Spleen (tissue), 7 donors: ENCODE data around the gene STAT5A.

Source experiments
- POLR2A ChIP-seq, 3 donors: fragments of 450-650 bp; IDR thresholded peaks; one replicate each; pipeline ENCODE4 v1.5.1; 2017; ENCODE audit warnings: antibody characterized with exemption in 3 of 3, mild to moderate bottlenecking in 1 of 3
- POLR2AphosphoS5 ChIP-seq, 3 donors: sonication (generic); formaldehyde crosslinking; IDR thresholded peaks; one replicate each; pipeline ENCODE4 v1.5.1; 2017; ENCODE audit warnings: antibody characterized with exemption in 3 of 3
- TF ChIP-seq, protein P1 (sequence below), 11 experiments: fragments of 200-600 bp in 7 of 11; fragments of 450-650 bp in 4 of 11; sonication (generic) in 4 of 11; IDR thresholded peaks in 8 of 11; conservative IDR thresholded peaks in 3 of 11; 1 replicate in 7 of 11; 2 replicates in 4 of 11; pipeline versions ENCODE4 v1.4.0 to v1.8.0; 2016 to 2021; ENCODE audit warnings: antibody characterized with exemption in 11 of 11, inconsistent platforms in 4 of 11, mild to moderate bottlenecking in 1 of 11
- donor health status: DM: no; HTN: no; CAD: no; lungs with moderate emphysema.
- donor health status: DM: no; HTN: no; CAD: no.
- donor health status: DM: no; HTN: no; CAD: no.

DNA sequence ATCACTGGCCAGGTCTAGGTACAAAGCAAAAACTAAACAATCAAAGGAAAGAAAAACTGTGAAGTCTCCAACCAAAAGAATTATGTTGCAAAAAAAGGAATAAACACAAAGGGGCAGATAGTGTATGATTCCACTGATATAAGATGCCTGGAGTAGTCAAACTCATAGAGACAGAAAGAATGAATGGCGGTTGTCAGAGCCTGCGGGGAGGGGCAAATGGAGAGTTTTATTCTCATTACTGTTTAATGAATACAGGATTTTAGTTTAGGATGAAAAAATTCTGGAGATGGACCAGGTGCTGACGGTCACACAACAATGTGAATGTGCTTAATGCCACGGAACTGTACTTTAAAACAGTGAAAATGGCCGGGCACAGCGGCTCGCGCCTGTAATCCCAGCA is 32.9 kb upstream of the STAT5A start:
- TF ChIP-seq, protein P1, sequence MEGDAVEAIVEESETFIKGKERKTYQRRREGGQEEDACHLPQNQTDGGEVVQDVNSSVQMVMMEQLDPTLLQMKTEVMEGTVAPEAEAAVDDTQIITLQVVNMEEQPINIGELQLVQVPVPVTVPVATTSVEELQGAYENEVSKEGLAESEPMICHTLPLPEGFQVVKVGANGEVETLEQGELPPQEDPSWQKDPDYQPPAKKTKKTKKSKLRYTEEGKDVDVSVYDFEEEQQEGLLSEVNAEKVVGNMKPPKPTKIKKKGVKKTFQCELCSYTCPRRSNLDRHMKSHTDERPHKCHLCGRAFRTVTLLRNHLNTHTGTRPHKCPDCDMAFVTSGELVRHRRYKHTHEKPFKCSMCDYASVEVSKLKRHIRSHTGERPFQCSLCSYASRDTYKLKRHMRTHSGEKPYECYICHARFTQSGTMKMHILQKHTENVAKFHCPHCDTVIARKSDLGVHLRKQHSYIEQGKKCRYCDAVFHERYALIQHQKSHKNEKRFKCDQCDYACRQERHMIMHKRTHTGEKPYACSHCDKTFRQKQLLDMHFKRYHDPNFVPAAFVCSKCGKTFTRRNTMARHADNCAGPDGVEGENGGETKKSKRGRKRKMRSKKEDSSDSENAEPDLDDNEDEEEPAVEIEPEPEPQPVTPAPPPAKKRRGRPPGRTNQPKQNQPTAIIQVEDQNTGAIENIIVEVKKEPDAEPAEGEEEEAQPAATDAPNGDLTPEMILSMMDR (IDR thresholded peaks at IDR 0.05 in 8 of 11, conservative IDR thresholded peaks at IDR 0.05 in 3 of 11) = no peak
- no peak for TF ChIP-seq POLR2AphosphoS5 (IDR thresholded peaks at IDR 0.05)
- no peak for TF ChIP-seq POLR2A (IDR thresholded peaks at IDR 0.05)
